ENCODE data around the gene CORO6. TPM values are rescaled to one million over a fixed set of nuclear protein-coding genes. Genes with fewer than 3 reads are reported as not detected.

Gene CORO6
- 2.2 TPM for polyA plus RNA-seq (2013)

DNA sequence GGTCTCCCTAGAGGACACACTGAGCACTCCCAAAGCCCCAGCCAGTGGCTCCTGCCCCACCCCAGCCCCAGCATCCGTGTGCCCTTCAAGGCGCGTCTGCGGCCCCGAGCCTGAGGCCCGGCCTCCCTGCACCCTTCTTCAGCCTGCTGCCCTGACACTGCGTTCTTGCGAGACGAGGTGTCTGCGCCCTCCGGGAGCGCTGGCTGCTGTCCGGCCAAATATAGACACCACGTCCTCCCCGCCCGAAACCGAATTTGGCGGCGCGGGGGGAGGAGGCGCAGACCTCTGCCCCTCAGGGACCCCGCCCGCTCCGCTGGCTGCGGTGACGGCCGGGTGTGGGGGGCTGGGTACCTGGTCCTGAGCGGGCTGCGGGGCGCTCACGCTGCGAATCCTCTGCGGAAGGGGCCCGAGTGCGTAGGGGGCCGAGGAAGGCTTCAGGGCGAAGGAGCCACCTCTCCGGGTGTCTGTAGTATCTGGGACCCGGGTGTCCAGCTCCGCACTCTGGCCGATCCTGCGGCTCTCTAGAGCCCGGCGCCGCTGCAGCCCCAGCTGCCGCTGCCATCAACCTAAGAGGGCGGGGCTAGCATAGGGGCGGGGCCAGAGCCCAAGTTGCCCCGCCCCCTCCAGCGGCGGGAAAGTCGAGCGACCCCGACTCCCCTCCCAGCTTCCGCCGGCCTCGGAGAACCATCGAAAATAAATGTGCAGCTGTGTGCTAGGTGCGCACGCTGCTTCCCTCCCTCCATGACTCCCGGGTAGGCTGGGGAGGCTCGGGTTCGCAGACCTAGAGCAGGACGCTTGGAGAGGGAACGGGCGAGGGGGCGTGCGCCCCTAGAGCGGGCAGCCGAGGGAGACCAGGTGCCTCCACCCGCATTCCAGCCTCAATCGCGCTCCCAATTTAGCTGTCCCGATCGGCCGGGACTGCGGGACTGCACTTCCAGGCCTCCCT lies at the start of gene CORO6:
Gene CORO6, minus strand, starts transcription at position 576 of the 946 bp plus-strand sequence. CDS start 1,491 bp downstream, outside the sequence.
- ChIA-PET CTCF (interaction anchor here (1.3 to 2.1 kb wide), 2 partner anchors 16 to 38 kb away, joined by 3 to 7 read pairs; no protein-coding TSS in a partner anchor), POLR2A (no interaction called here)
- 2% methylated on average over 76 of the region's 77 CpGs for WGBS (ENCODE audit: insufficient coverage)
- H3K9me3 ChIP-seq (ENCODE audit: control extremely low read depth in 1 of 5, control insufficient read depth in 4 of 5, insufficient read depth in 2 of 5, low read depth in 1 of 5, low read length in 4 of 5), result no peaks in the 10 kb centered on the region
- no peak within 1 kb of the TSS for H3K27ac ChIP-seq (ENCODE audit: insufficient read depth in 1 of 2, low read depth in 1 of 2, low read length in 2 of 2, poor library complexity in 1 of 2, severe bottlenecking in 2 of 2)
- peaks cover 0 to 2% (median 0%) of the 10 kb centered on the region in 4 experiments for H3K36me3 ChIP-seq (ENCODE audit: control insufficient read depth in 4 of 4, insufficient read depth in 4 of 4, low read length in 3 of 4)
- peak in 2 of 3 donors; percentile 61 to 67 for DNase-seq
- peaks cover 0 to 32% (median 22%) of the 10 kb centered on the region in 4 experiments for H3K4me1 ChIP-seq (ENCODE audit: control extremely low read depth in 1 of 4, control insufficient read depth in 4 of 4, insufficient read depth in 4 of 4, low read length in 3 of 4)
- peak within 1 kb of the TSS; percentile 56 to 82 (median 68) for H3K4me3 ChIP-seq (ENCODE audit: control insufficient read depth in 1 of 7, extremely low read depth in 1 of 7, insufficient read depth in 4 of 7, low read depth in 2 of 7, low read length in 6 of 7)
- H3K27me3 ChIP-seq (replicated peaks in 2 of 5; ENCODE audit: control insufficient read depth in 4 of 5, insufficient read depth in 5 of 5, low read length in 4 of 5), result peaks cover 0 to 15% (median under 1%) of the 10 kb centered on the region in 5 experiments

DNA sequence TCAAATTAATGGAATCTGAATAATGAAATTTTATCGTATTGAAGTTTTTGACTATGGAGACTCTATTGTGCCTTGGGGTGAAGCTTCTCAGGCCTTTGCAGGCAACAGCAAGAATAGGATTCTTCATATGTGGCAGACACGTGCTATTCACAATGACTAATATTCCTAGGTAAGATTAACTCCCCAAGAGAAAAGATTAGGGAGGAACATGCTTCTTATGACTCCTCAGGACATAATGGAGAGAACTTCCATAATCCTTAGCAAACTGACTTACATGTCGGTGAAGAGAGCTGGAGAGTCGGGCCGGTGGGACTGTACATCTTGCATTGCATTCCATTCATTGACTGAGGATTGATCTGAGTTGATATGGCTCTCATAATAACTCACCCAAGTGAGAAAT lies 48.9 kb upstream of the CORO6 start:
- POLR2A ChIA-PET, result no interaction called here
- Histone ChIP-seq H3K27me3 (replicated peaks in 2 of 5; ENCODE audit: control insufficient read depth in 4 of 5, insufficient read depth in 5 of 5, low read length in 4 of 5) (no peaks in the 10 kb centered on the region), H3K9me3 (ENCODE audit: control extremely low read depth in 1 of 5, control insufficient read depth in 4 of 5, insufficient read depth in 2 of 5, low read depth in 1 of 5, low read length in 4 of 5) (no peaks in the 10 kb centered on the region), H3K4me1 (ENCODE audit: control extremely low read depth in 1 of 4, control insufficient read depth in 4 of 4, insufficient read depth in 4 of 4, low read length in 3 of 4) (peaks cover 13 to 32% (median 21%) of the 10 kb centered on the region in 4 experiments), H3K36me3 (ENCODE audit: control insufficient read depth in 4 of 4, insufficient read depth in 4 of 4, low read length in 3 of 4) (peaks cover 10 to 52% (median 35%) of the 10 kb centered on the region in 4 experiments), H3K4me3 (ENCODE audit: control insufficient read depth in 1 of 7, extremely low read depth in 1 of 7, insufficient read depth in 4 of 7, low read depth in 2 of 7, low read length in 6 of 7) (no peak overlapping the region), H3K27ac (ENCODE audit: insufficient read depth in 1 of 2, low read depth in 1 of 2, low read length in 2 of 2, poor library complexity in 1 of 2, severe bottlenecking in 2 of 2) (no peak overlapping the region)
- CTCF ChIA-PET, result interaction anchor here (0.5 to 2.0 kb wide), 6 partner anchors 13 to 716 kb away, joined by 3 to 6 read pairs (median 4); no protein-coding TSS in a partner anchor
- 93% methylated on average over 4 of the region's 5 CpGs for WGBS (ENCODE audit: insufficient coverage)
- no peak for DNase-seq

DNA sequence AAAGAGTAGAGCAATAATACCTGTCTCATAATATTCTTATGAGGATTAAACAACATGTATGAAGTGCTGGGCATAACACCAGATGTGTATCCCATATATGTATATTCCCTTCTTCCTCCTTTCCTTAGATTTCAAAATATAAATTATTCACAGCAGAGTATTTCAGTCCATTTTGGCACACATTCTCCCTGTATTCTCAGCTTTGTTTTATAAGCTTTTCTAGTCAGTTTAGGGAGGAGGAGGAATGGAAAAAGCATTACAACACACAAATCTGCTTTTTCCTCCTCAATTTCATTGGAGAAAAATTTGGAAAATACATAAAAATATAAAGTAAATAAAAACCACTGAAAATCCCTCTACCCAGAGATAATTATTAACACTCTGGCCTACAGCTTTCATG lies 46.6 kb upstream of the CORO6 start:
- peaks cover 12 to 65% (median 46%) of the 10 kb centered on the region in 4 experiments for H3K36me3 ChIP-seq (ENCODE audit: control insufficient read depth in 4 of 4, insufficient read depth in 4 of 4, low read length in 3 of 4)
- POLR2A ChIA-PET, result no interaction called here
- no peak for DNase-seq
- H3K27me3 ChIP-seq (replicated peaks in 2 of 5; ENCODE audit: control insufficient read depth in 4 of 5, insufficient read depth in 5 of 5, low read length in 4 of 5), result no peaks in the 10 kb centered on the region
- peaks cover 6 to 15% (median 9%) of the 10 kb centered on the region in 4 experiments for H3K4me1 ChIP-seq (ENCODE audit: control extremely low read depth in 1 of 4, control insufficient read depth in 4 of 4, insufficient read depth in 4 of 4, low read length in 3 of 4)
- no peaks in the 10 kb centered on the region for H3K9me3 ChIP-seq (ENCODE audit: control extremely low read depth in 1 of 5, control insufficient read depth in 4 of 5, insufficient read depth in 2 of 5, low read depth in 1 of 5, low read length in 4 of 5)
- CTCF ChIA-PET, result interaction anchor here (1.8 kb wide), 1 partner anchor 25 kb away, joined by 4 read pairs; no protein-coding TSS in a partner anchor
- no peak overlapping the region for H3K4me3 ChIP-seq (ENCODE audit: control insufficient read depth in 1 of 7, extremely low read depth in 1 of 7, insufficient read depth in 4 of 7, low read depth in 2 of 7, low read length in 6 of 7)
- no peak overlapping the region for H3K27ac ChIP-seq (ENCODE audit: insufficient read depth in 1 of 2, low read depth in 1 of 2, low read length in 2 of 2, poor library complexity in 1 of 2, severe bottlenecking in 2 of 2)

DNA sequence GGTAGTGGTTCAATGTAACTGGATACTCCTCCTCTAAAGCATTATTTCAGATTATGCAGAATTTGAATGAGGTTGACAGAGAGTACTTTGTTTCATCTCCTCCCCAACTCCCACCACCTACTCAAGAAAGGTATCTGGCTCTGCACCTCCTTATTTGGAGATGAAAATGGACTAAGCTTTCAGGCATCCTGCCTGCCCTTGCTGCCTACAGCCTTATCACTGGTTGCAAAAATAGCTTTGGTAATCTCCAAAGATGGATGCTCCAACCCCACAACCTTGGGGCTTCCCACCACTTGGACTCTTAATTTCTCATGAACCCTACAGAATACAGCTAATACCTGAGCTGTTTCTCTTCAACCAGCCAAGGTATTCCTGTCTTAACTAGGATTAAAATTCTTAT lies 45.3 kb upstream of the CORO6 start:
- peaks cover 12 to 66% (median 46%) of the 10 kb centered on the region in 4 experiments for H3K36me3 ChIP-seq (ENCODE audit: control insufficient read depth in 4 of 4, insufficient read depth in 4 of 4, low read length in 3 of 4)

GRCh38 chr17:29665481-29665810 lies 42.7 kb upstream of the CORO6 start:
- Histone ChIP-seq H3K9me3 (ENCODE audit: control extremely low read depth in 1 of 5, control insufficient read depth in 4 of 5, insufficient read depth in 2 of 5, low read depth in 1 of 5, low read length in 4 of 5) (no peaks in the 10 kb centered on the region), H3K4me1 (ENCODE audit: control extremely low read depth in 1 of 4, control insufficient read depth in 4 of 4, insufficient read depth in 4 of 4, low read length in 3 of 4) (peaks cover 0 to 6% (median 3%) of the 10 kb centered on the region in 4 experiments), H3K27me3 (replicated peaks in 2 of 5; ENCODE audit: control insufficient read depth in 4 of 5, insufficient read depth in 5 of 5, low read length in 4 of 5) (no peaks in the 10 kb centered on the region), H3K27ac (ENCODE audit: insufficient read depth in 1 of 2, low read depth in 1 of 2, low read length in 2 of 2, poor library complexity in 1 of 2, severe bottlenecking in 2 of 2) (no peak overlapping the region), H3K4me3 (ENCODE audit: control insufficient read depth in 1 of 7, extremely low read depth in 1 of 7, insufficient read depth in 4 of 7, low read depth in 2 of 7, low read length in 6 of 7) (no peak overlapping the region), H3K36me3 (ENCODE audit: control insufficient read depth in 4 of 4, insufficient read depth in 4 of 4, low read length in 3 of 4) (peaks cover 12 to 63% (median 34%) of the 10 kb centered on the region in 4 experiments)
- DNase-seq, result no peak
- ChIA-PET POLR2A (no interaction called here), CTCF (interaction anchor here (1.0 to 1.6 kb wide), 6 partner anchors 10 to 126 kb away, joined by 3 to 5 read pairs (median 3); no protein-coding TSS in a partner anchor)
- no CpG with 5 or more reads among the region's 1 CpG for WGBS (ENCODE audit: insufficient coverage)

More for the DNA sequence above, 45.3 kb upstream of the CORO6 start:
- CTCF ChIA-PET, result interaction anchor here (0.6 to 1.4 kb wide), 3 partner anchors 10 to 40 kb away, joined by 3 to 4 read pairs (median 3); no protein-coding TSS in a partner anchor
- POLR2A ChIA-PET, result no interaction called here
- DNase-seq, result no peak
- Histone ChIP-seq H3K27me3 (replicated peaks in 2 of 5; ENCODE audit: control insufficient read depth in 4 of 5, insufficient read depth in 5 of 5, low read length in 4 of 5) (no peaks in the 10 kb centered on the region), H3K4me3 (ENCODE audit: control insufficient read depth in 1 of 7, extremely low read depth in 1 of 7, insufficient read depth in 4 of 7, low read depth in 2 of 7, low read length in 6 of 7) (no peak overlapping the region), H3K4me1 (ENCODE audit: control extremely low read depth in 1 of 4, control insufficient read depth in 4 of 4, insufficient read depth in 4 of 4, low read length in 3 of 4) (peaks cover 0 to 5% (median 4%) of the 10 kb centered on the region in 4 experiments), H3K27ac (ENCODE audit: insufficient read depth in 1 of 2, low read depth in 1 of 2, low read length in 2 of 2, poor library complexity in 1 of 2, severe bottlenecking in 2 of 2) (no peak overlapping the region), H3K9me3 (ENCODE audit: control extremely low read depth in 1 of 5, control insufficient read depth in 4 of 5, insufficient read depth in 2 of 5, low read depth in 1 of 5, low read length in 4 of 5) (no peaks in the 10 kb centered on the region)

- Histone ChIP-seq H3K27me3 (replicated peaks in 2 of 5; ENCODE audit: control insufficient read depth in 4 of 5, insufficient read depth in 5 of 5, low read length in 4 of 5) (no peaks in the 10 kb centered on the region), H3K4me3 (ENCODE audit: control insufficient read depth in 1 of 7, extremely low read depth in 1 of 7, insufficient read depth in 4 of 7, low read depth in 2 of 7, low read length in 6 of 7) (no peak overlapping the region), H3K9me3 (ENCODE audit: control extremely low read depth in 1 of 5, control insufficient read depth in 4 of 5, insufficient read depth in 2 of 5, low read depth in 1 of 5, low read length in 4 of 5) (no peaks in the 10 kb centered on the region), H3K27ac (ENCODE audit: insufficient read depth in 1 of 2, low read depth in 1 of 2, low read length in 2 of 2, poor library complexity in 1 of 2, severe bottlenecking in 2 of 2) (no peak overlapping the region), H3K4me1 (ENCODE audit: control extremely low read depth in 1 of 4, control insufficient read depth in 4 of 4, insufficient read depth in 4 of 4, low read length in 3 of 4) (peaks cover 0 to 6% (median 3%) of the 10 kb centered on the region in 4 experiments), H3K36me3 (ENCODE audit: control insufficient read depth in 4 of 4, insufficient read depth in 4 of 4, low read length in 3 of 4) (peaks cover 12 to 59% (median 31%) of the 10 kb centered on the region in 4 experiments)
- ChIA-PET CTCF (interaction anchor here (1.0 to 1.6 kb wide), 5 partner anchors 10 to 126 kb away, joined by 3 to 5 read pairs (median 3); no protein-coding TSS in a partner anchor), POLR2A (no interaction called here)
- no peak for DNase-seq
- 100% methylated on average over 1 of the region's 2 CpGs for WGBS (ENCODE audit: insufficient coverage)
These were observed 42.2 kb upstream of the CORO6 start for GRCh38 chr17:29664743-29665480.

All from common myeloid progenitor, CD34-positive (primary cell).